K562 (cell line): Measurements from ENCODE around the gene PRDM16. TPM values are rescaled to one million over a fixed set of nuclear protein-coding genes. Genes with fewer than 3 reads are reported as not detected.

Experiments used
- ATAC-seq: fragments of 200-7000 bp; cut with Tn5 transposase; 3 replicates; pipeline ENCODE4 v1.9.1; 2020; ENCODE audit warnings: moderate library complexity
- BruUV-seq: library from RNA; stranded (reverse); fragments of 400-500 nt; replicated peaks from 2 replicates; lab custom pipeline; 2021; lab: Mats Ljungman, UMichigan
- CTCF ChIA-PET: fragments of 300-600 bp; formaldehyde crosslinking; extraction: SDS; loops from one replicate; lab custom pipeline; 2021; ENCODE audit warnings: low intra/inter-chr PET ratio; lab: Yijun Ruan, JAX
- POLR2A ChIA-PET: fragments of 300-600, 350-650 bp; sonication (Branson Sonifier 250); formaldehyde crosslinking; extraction: SDS; loops from one replicate; lab custom pipeline; 2021; ENCODE audit warnings: antibody characterized with exemption, inconsistent platforms; lab: Yijun Ruan, JAX
- DNase-seq, 4 experiments: peaks; one replicate each; pipeline versions ENCODE4 v3.0.0 to v3.0.0-alpha.2; 2011 to 2018; ENCODE audit warnings: low spot score in 3 of 4, mixed read lengths in 3 of 4; ENCODE audit errors: extremely low read depth in 1 of 4
- FAIRE-seq: peaks from 2 replicates; lab custom pipeline; 2011; peaks lifted over from hg19 to GRCh38; lab: Jason Lieb, UNC
- H2AFZ ChIP-seq: 2 replicates; pipeline ENCODE4 v1.6.0; 2011; ENCODE audit warnings: low read depth, low read length, control low read depth, inconsistent platforms
- H3K27ac ChIP-seq: fragments of 200-600 bp; 3 replicates; pipeline ENCODE4 v1.8.0; 2011; ENCODE audit warnings: low read depth, mild to moderate bottlenecking, control low read depth, inconsistent platforms, low read length, moderate library complexity, mixed read lengths; ENCODE audit errors: extremely low read depth
- H3K27me3 ChIP-seq, 2 experiments: fragments of 300-600 bp in 1 of 2; 2 replicates in 1 of 2; 3 replicates in 1 of 2; pipeline versions ENCODE4 v1.6.0 to v1.8.0; 2011; ENCODE audit warnings: inconsistent platforms in 2 of 2, low read length in 2 of 2, mild to moderate bottlenecking in 1 of 2, mixed read lengths in 1 of 2, moderate library complexity in 1 of 2; ENCODE audit not compliant: control insufficient read depth in 2 of 2, insufficient read depth in 2 of 2
- H3K36me3 ChIP-seq: fragments of 300-600 bp; 3 replicates; pipeline ENCODE4 v1.8.0; 2011; ENCODE audit warnings: mild to moderate bottlenecking, low read length, inconsistent platforms; ENCODE audit not compliant: control insufficient read depth, insufficient read depth
- H3K4me1 ChIP-seq, 2 experiments: fragments of 200-600 bp in 1 of 2; replicated peaks in 1 of 2; 2 replicates in 1 of 2; 3 replicates in 1 of 2; pipeline versions ENCODE4 v1.5.1 to v1.8.0; 2011; ENCODE audit warnings: inconsistent platforms in 2 of 2, low read length in 2 of 2, mild to moderate bottlenecking in 1 of 2, mixed read lengths in 1 of 2, moderate library complexity in 1 of 2; ENCODE audit not compliant: control insufficient read depth in 2 of 2, insufficient read depth in 2 of 2
- H3K4me2 ChIP-seq: 2 replicates; pipeline ENCODE4 v1.6.1; 2011; ENCODE audit warnings: low read length, control low read depth, inconsistent platforms, mixed read lengths; ENCODE audit not compliant: insufficient read depth
- H3K4me3 ChIP-seq: fragments of 200-600 bp; sonication (generic), shearing (Covaris generic); 2 replicates; pipeline ENCODE4 v1.5.1; 2016; ENCODE audit warnings: control low read depth, inconsistent platforms
- H3K79me2 ChIP-seq: fragments of 200-600 bp; 3 replicates; pipeline ENCODE4 v1.8.0; 2011; ENCODE audit warnings: low read length, inconsistent platforms; ENCODE audit not compliant: control insufficient read depth, insufficient read depth
- H3K9ac ChIP-seq, 2 experiments: 2 replicates each; pipeline versions ENCODE4 v1.6.0 to v1.6.1; 2011; ENCODE audit warnings: low read depth in 2 of 2, low read length in 2 of 2, control low read depth in 1 of 2, inconsistent platforms in 1 of 2, mild to moderate bottlenecking in 1 of 2, mixed read lengths in 1 of 2; ENCODE audit not compliant: insufficient read depth in 1 of 2
- H3K9me1 ChIP-seq: one replicate; pipeline ENCODE4 v1.6.0; 2011; ENCODE audit warnings: inconsistent platforms, mild to moderate bottlenecking, low read length, moderate library complexity; ENCODE audit not compliant: control insufficient read depth, insufficient read depth
- H3K9me3 ChIP-seq: replicated peaks from 2 replicates; pipeline ENCODE4 v1.5.1; 2011; ENCODE audit warnings: low read depth, low read length, inconsistent platforms; ENCODE audit not compliant: control insufficient read depth, insufficient read depth
- H4K20me1 ChIP-seq: replicated peaks from 2 replicates; pipeline ENCODE4 v1.6.1; 2011; ENCODE audit warnings: low read length, inconsistent platforms, mixed read lengths; ENCODE audit not compliant: control insufficient read depth, insufficient read depth
- ASH1L ChIP-seq: fragments of 450-650 bp; IDR thresholded peaks from 2 replicates; pipeline ENCODE4 v1.6.1; 2018; ENCODE audit warnings: borderline replicate concordance, mild to moderate bottlenecking, low read depth; ENCODE audit not compliant: partially characterized antibody
- MBD1 ChIP-seq: fragments of 250-450 bp; sonication (Bioruptor Pico); IDR thresholded peaks from 2 replicates; pipeline ENCODE4 v1.8.0; 2022; ENCODE audit warnings: inconsistent platforms
- ZNF518B ChIP-seq: fragments of 250-450 bp; sonication (Bioruptor Pico); IDR thresholded peaks from 2 replicates; pipeline ENCODE4 v1.5.0; 2021; ENCODE audit warnings: mild to moderate bottlenecking, moderate library complexity
- ZNF561 ChIP-seq: fragments of 450-650 bp; formaldehyde crosslinking; conservative IDR thresholded peaks from 2 replicates; pipeline ENCODE4 v1.4.0; 2020; ENCODE audit warnings: mild to moderate bottlenecking, moderate library complexity
- ZZZ3 ChIP-seq: fragments of 450-650 bp; IDR thresholded peaks from 2 replicates; pipeline ENCODE4 v1.6.1; 2016; ENCODE audit warnings: antibody characterized with exemption, mild to moderate bottlenecking, moderate library complexity
- WGBS: fragments of 100-300 bp; shearing (Covaris generic); methylation state at CpG from one replicate; pipeline ENCODE4 v1.1.6; 2016; ENCODE audit warnings: low coverage, mixed read lengths; ENCODE audit not compliant: insufficient coverage; ENCODE audit errors: missing lambda C conversion rate; 5-methylcytosine and 5-hydroxymethylcytosine counted together
- in situ Hi-C: fragments of 300-500 bp; cut with MboI; formaldehyde crosslinking; loops from 4 replicates; pipeline ENCODE4 v1.15.0; 2018; ENCODE audit warnings: inconsistent platforms, mixed read lengths
- intact Hi-C: fragments of 100-400 bp; cut with micrococcal nuclease; formaldehyde crosslinking; loops from 2 replicates; pipeline ENCODE4 v1.14.2; 2022
- polyA plus RNA-seq, 8 experiments: library from polyadenylated mRNA; depleted of rRNA in 4 of 8; stranded (reverse) in 5 of 8; unstranded in 3 of 8; fragments of >200 nt; fragmentation: Nextera tagmentation in 2 of 8; fragmentation: Illumina TruSeq in 1 of 8; extraction: Ambion mirVana in 2 of 8; extraction: Trizol in 1 of 8; gene quantifications; 2 replicates each; pipeline versions ENCODE4 v1.2.1 to v1.2.3, GENCODE V29; 2011 to 2014; ENCODE audit warnings: inconsistent platforms in 1 of 8, missing spikeins in 1 of 8
- total RNA-seq, 7 experiments: library from RNA; depleted of rRNA in 6 of 7; stranded (reverse); fragments of >200 nt in 6 of 7; fragmentation: Illumina TruSeq in 2 of 7; extraction: Trizol in 2 of 7; gene quantifications; 2 replicates each; pipeline versions ENCODE4 v1.2.1 to v1.2.3, GENCODE V29; 2011 to 2021; ENCODE audit warnings: low replicate concordance in 1 of 7

The PRDM16 gene
- total and polyA plus RNA-seq, 9 of the 15 experiments (the other 6 are each of a cell fraction or from before 2014, with no cell fraction given), result 0.10 to 0.27 TPM; not detected in 7

- no peak overlapping the region for H2AFZ ChIP-seq
- DNase-seq, result no peak
- TF ChIP-seq ZNF518B (no peak), MBD1 (CRISPR knock-in tag) (no peak), ZNF561 (CRISPR knock-in tag) (no peak), ASH1L (no peak), ZZZ3 (no peak)
- TF ChIP-seq, all 486 proteins: peak for 0
- no peak overlapping the region for H3K4me3 ChIP-seq
- H3K79me2 ChIP-seq, result no peaks in the 10 kb centered on the region
- no peak overlapping the region for H3K27ac ChIP-seq
- in situ Hi-C loops, result no loop called here
- ChIA-PET CTCF (interaction anchor here (0.5 kb wide), 1 partner anchor 1719 kb away, joined by 4 read pairs; no protein-coding TSS in a partner anchor), POLR2A (interaction anchor here (0.6 to 1.6 kb wide), 4 partner anchors 10 to 18 kb away, joined by 3 to 5 read pairs (median 4); no protein-coding TSS in a partner anchor)
- H3K9me1 ChIP-seq, result peaks cover 3% of the 10 kb centered on the region
- H4K20me1 ChIP-seq, result peaks cover 45% of the 10 kb centered on the region; the same call in 1 of the 2 replicates
- BruUV-seq, result no TSS peak
- under 1% methylated on average over 14 of the region's 14 CpGs for WGBS
- no peak overlapping the region for H3K4me2 ChIP-seq
- FAIRE-seq, result no peak
- H3K9ac ChIP-seq, result no peak overlapping the region
- ATAC-seq, result no peak
- peaks cover 75 to 97% of the 10 kb centered on the region in 2 experiments for H3K27me3 ChIP-seq
- H3K4me1 ChIP-seq, result no peaks in the 10 kb centered on the region; a peak in 1 of 5 replicates
- intact Hi-C loops, result no loop called here
- H3K36me3 ChIP-seq, result no peaks in the 10 kb centered on the region
- H3K9me3 ChIP-seq, result no peaks in the 10 kb centered on the region
Measured at GRCh38 chr1:3229081-3229725, 160.2 kb downstream of the PRDM16 start.
